HL-60 (cell line): Measurements from ENCODE around the gene APLP2.

Experiments
- DNase-seq, 2 experiments: peaks; one replicate each; pipeline ENCODE4 v3.0.0-alpha.2; 2010 to 2020; ENCODE audit warnings: low read depth in 1 of 2, low spot score in 1 of 2
- H3K27ac ChIP-seq: fragments of 250-450 bp; sonication (Bioruptor Pico); replicated peaks from 2 replicates; pipeline ENCODE4 v1.5.1; 2020; ENCODE audit warnings: mild to moderate bottlenecking, moderate library complexity
- H3K27me3 ChIP-seq: fragments of 250-450 bp; sonication (Bioruptor Pico); 2 replicates; pipeline ENCODE4 v1.5.1; 2021; ENCODE audit warnings: mild to moderate bottlenecking, moderate library complexity; ENCODE audit not compliant: insufficient read depth, poor library complexity, severe bottlenecking
- H3K4me3 ChIP-seq: replicated peaks from 2 replicates; pipeline ENCODE4 v1.5.1; 2011; ENCODE audit warnings: mild to moderate bottlenecking, control low read depth, low read length; ENCODE audit not compliant: insufficient read depth
- CTCF ChIP-seq: IDR thresholded peaks from one replicate; pipeline ENCODE4 v1.5.1; 2011; ENCODE audit warnings: low read length, control low read depth, inconsistent platforms; ENCODE audit not compliant: insufficient read depth
- GABPA ChIP-seq: IDR thresholded peaks from 2 replicates; pipeline ENCODE4 v1.6.1; 2012; ENCODE audit warnings: low read depth
- POLR2AphosphoS5 ChIP-seq: IDR thresholded peaks from 2 replicates; pipeline ENCODE4 v1.6.1; 2012; ENCODE audit warnings: low read depth
- SPI1 ChIP-seq: IDR thresholded peaks from 2 replicates; pipeline ENCODE4 v1.6.1; 2012; ENCODE audit warnings: low read depth, mild to moderate bottlenecking, borderline replicate concordance
- TF ChIP-seq, protein P1 (sequence below): IDR thresholded peaks from 2 replicates; pipeline ENCODE4 v1.6.1; 2012; ENCODE audit warnings: low read depth; ENCODE audit not compliant: insufficient replicate concordance

APLP2 gene

GRCh38 chr11:130114281-130114680 is 44.6 kb downstream of the APLP2 start:
- H3K27me3 ChIP-seq, result no peaks in the 10 kb centered on the region

DNA sequence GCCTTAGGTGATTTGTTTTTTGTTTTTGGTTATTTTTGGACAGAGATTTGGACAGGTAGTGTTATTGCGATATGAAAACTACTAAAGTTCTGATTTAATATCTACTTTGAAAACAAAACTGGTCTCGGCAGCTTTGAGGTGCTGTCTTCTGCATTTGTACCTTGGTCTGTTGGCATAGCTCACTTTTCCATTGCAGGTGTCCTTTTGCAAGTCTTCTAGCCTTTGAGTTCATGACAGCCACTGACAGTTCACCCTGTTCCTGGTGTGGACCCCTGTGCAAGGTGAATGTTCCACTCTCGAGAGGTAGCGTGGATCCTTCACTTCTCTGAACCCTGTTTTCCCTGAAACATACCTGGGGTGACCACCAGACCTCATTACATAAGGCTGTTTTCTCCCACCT is 45.0 kb downstream of the APLP2 start:
- Histone ChIP-seq H3K27ac (no peak overlapping the region), H3K4me3 (no peak overlapping the region)
- TF ChIP-seq GABPA (no peak), SPI1 (no peak), POLR2AphosphoS5 (no peak), CTCF (no peak)
- TF ChIP-seq, protein P1, sequence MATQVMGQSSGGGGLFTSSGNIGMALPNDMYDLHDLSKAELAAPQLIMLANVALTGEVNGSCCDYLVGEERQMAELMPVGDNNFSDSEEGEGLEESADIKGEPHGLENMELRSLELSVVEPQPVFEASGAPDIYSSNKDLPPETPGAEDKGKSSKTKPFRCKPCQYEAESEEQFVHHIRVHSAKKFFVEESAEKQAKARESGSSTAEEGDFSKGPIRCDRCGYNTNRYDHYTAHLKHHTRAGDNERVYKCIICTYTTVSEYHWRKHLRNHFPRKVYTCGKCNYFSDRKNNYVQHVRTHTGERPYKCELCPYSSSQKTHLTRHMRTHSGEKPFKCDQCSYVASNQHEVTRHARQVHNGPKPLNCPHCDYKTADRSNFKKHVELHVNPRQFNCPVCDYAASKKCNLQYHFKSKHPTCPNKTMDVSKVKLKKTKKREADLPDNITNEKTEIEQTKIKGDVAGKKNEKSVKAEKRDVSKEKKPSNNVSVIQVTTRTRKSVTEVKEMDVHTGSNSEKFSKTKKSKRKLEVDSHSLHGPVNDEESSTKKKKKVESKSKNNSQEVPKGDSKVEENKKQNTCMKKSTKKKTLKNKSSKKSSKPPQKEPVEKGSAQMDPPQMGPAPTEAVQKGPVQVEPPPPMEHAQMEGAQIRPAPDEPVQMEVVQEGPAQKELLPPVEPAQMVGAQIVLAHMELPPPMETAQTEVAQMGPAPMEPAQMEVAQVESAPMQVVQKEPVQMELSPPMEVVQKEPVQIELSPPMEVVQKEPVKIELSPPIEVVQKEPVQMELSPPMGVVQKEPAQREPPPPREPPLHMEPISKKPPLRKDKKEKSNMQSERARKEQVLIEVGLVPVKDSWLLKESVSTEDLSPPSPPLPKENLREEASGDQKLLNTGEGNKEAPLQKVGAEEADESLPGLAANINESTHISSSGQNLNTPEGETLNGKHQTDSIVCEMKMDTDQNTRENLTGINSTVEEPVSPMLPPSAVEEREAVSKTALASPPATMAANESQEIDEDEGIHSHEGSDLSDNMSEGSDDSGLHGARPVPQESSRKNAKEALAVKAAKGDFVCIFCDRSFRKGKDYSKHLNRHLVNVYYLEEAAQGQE, result no peak

More at GRCh38 chr11:130114281-130114680, 44.6 kb downstream of the APLP2 start:
- no peak overlapping the region for H3K27ac ChIP-seq
- DNase-seq, result no peak
- TF ChIP-seq, protein P1, result no peak
- TF ChIP-seq CTCF (no peak), POLR2AphosphoS5 (no peak), SPI1 (no peak), GABPA (no peak)
- H3K4me3 ChIP-seq, result no peak overlapping the region

DNA sequence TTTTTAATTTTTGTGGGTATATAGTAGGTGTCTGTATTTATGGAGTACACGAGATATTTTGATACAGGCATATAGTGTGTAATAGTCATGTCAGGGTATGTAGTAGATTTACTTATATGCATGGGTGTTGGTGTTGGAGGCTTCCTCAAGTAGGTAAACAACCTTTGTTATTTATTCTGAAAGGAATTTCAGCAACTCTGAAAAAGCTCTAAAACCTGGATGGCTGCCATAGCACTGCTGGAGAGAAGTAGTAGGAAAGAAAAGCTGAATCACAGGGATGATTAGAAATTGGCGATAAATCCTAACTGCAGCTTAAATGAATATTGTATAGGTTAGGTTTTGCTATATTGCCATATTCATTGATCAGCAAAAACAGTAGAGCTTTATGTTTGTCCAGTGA is 45.5 kb downstream of the APLP2 start:
- DNase-seq, result no peak
- Histone ChIP-seq H3K27me3 (no peaks in the 10 kb centered on the region), H3K27ac (no peak overlapping the region), H3K4me3 (no peak overlapping the region)
- TF ChIP-seq SPI1, result no peak
- TF ChIP-seq GABPA, result no peak
- TF ChIP-seq CTCF, result no peak
- TF ChIP-seq, protein P1, result no peak
- TF ChIP-seq POLR2AphosphoS5, result no peak

More for the DNA sequence above, 45.0 kb downstream of the APLP2 start:
- DNase-seq, result no peak
- no peaks in the 10 kb centered on the region for H3K27me3 ChIP-seq
